Left forelimb (tissue), 1 donor: ENCODE data around the gene GNAT2.

ENCODE experiments used
- DNase-seq: peaks from one replicate; pipeline ENCODE4 v3.0.0-alpha.2; 2018; ENCODE audit warnings: low spot score

The GNAT2 gene

DNA sequence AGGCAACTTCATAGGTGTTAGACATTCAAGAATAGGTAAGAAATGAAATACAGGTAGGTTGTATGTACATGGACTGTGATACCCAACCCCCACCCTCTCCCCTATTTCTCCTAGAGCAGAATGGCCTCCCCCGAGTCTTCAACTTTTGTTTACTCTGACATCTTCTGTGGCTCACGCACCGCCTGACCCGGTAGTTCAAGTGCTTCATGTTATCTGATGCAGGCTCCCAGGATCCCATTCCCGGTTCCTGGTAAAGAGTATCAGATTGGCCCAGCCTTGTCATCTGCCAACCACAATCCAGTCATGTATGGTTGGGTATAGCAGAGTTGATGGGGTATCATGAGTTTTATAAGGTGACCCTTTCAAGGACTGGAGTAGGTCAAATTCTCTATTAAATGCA is 61.9 kb downstream of the GNAT2 start:
- DNase-seq = no peak

DNA sequence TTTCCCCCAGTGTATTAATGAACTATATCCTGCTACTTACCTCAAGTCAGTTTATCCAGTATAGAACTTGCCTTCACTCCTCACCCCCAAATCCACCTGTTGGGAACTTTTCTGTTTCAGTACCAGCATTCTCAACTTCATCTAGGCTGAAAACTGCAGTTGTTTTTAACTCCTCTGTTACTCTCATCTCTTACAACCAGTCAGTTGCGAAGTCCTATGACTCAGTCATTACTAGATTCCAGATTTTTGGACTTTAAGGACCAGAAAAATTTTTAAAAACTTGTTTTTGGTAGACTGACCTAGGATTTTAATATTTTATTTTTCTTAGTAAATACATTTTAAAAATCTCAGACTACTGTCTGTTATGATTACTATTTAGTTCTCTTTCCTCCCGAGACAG is 62.9 kb downstream of the GNAT2 start:
- DNase-seq = no peak
